Iris pigment epithelial cell (primary cell): ENCODE results near the gene TREM2.

ENCODE experiments used
- DNase-seq: peaks from one replicate; pipeline ENCODE4 v3.0.0-alpha.2; 2011; ENCODE audit warnings: low read depth

Gene TREM2

GRCh38 chr6:41182069-41183034 lies 19.4 kb upstream of the TREM2 start:
- DNase-seq: peak; percentile 75

- DNase-seq: no peak
Measured at GRCh38 chr6:41181566-41181965, 18.6 kb upstream of the TREM2 start.

GRCh38 chr6:41179163-41179562 lies 16.2 kb upstream of the TREM2 start:
- no peak for DNase-seq

- no peak for DNase-seq
Measured at GRCh38 chr6:41177695-41178094, 14.8 kb upstream of the TREM2 start.

- no peak for DNase-seq
Measured at GRCh38 chr6:41177287-41177686, 14.4 kb upstream of the TREM2 start.

- DNase-seq: no peak
Measured at GRCh38 chr6:41176189-41176588, 13.3 kb upstream of the TREM2 start.

GRCh38 chr6:41175084-41175483 lies 12.2 kb upstream of the TREM2 start:
- DNase-seq: no peak

- no peak for DNase-seq
Measured at GRCh38 chr6:41174610-41175009, 11.7 kb upstream of the TREM2 start.

GRCh38 chr6:41171908-41172307 lies 9.0 kb upstream of the TREM2 start:
- no peak for DNase-seq

GRCh38 chr6:41170547-41171160 lies 7.7 kb upstream of the TREM2 start:
- DNase-seq: no peak

- peak; percentile 30 for DNase-seq
Measured at GRCh38 chr6:41167173-41167963, 4.5 kb upstream of the TREM2 start.

- DNase-seq: no peak
Measured at GRCh38 chr6:41164551-41165120, 1.7 kb upstream of the TREM2 start.

- no peak for DNase-seq
Measured at GRCh38 chr6:41163419-41163717, 452 bp upstream of the TREM2 start.

GRCh38 chr6:41161851-41162552 lies 914 bp downstream of the TREM2 start:
- DNase-seq: no peak

- no peak for DNase-seq
Measured at GRCh38 chr6:41161380-41161779, 1.5 kb downstream of the TREM2 start.

GRCh38 chr6:41160933-41161332 lies 2.0 kb downstream of the TREM2 start:
- DNase-seq: no peak

- DNase-seq: no peak
Measured at GRCh38 chr6:41159415-41160082, 3.4 kb downstream of the TREM2 start.

GRCh38 chr6:41157323-41157722 lies 5.6 kb downstream of the TREM2 start:
- DNase-seq: no peak

- DNase-seq: no peak
Measured at GRCh38 chr6:41156771-41157170, 6.1 kb downstream of the TREM2 start.

- DNase-seq: no peak
Measured at GRCh38 chr6:41156001-41156400, 6.9 kb downstream of the TREM2 start.

GRCh38 chr6:41155132-41155805 lies 7.6 kb downstream of the TREM2 start:
- DNase-seq: peak; percentile 53
